ENCODE data around the gene RAVER2.

DNA sequence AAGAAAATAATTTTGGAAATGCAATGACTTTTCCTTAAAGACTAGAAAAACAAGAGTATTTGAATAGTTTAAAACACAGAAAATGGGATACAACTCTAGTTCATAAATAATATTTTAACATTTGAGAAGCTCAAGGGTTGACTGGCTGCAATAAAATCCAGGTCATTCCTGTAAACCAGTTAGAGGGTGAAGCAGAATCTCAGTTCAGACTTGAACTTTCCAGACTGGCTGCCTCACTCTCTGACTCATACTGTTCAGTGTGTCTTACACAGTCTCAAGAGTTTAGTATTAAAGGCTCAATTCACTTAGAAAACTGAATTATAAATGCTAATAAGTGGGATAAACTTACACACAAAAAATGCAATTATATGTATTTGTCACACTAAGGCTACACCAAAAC lies 89.9 kb downstream of the RAVER2 start:
- TF ChIP-seq CTCF (IDR thresholded peaks at IDR 0.05; ENCODE audit: insufficient read depth, low read length) (no peak), POLR2AphosphoS5 (IDR thresholded peaks at IDR 0.05; ENCODE audit: low read depth) (no peak), GABPA (IDR thresholded peaks at IDR 0.05; ENCODE audit: low read depth) (no peak), SPI1 (IDR thresholded peaks at IDR 0.05; ENCODE audit: borderline replicate concordance, low read depth) (no peak)
- TF ChIP-seq, protein P1, sequence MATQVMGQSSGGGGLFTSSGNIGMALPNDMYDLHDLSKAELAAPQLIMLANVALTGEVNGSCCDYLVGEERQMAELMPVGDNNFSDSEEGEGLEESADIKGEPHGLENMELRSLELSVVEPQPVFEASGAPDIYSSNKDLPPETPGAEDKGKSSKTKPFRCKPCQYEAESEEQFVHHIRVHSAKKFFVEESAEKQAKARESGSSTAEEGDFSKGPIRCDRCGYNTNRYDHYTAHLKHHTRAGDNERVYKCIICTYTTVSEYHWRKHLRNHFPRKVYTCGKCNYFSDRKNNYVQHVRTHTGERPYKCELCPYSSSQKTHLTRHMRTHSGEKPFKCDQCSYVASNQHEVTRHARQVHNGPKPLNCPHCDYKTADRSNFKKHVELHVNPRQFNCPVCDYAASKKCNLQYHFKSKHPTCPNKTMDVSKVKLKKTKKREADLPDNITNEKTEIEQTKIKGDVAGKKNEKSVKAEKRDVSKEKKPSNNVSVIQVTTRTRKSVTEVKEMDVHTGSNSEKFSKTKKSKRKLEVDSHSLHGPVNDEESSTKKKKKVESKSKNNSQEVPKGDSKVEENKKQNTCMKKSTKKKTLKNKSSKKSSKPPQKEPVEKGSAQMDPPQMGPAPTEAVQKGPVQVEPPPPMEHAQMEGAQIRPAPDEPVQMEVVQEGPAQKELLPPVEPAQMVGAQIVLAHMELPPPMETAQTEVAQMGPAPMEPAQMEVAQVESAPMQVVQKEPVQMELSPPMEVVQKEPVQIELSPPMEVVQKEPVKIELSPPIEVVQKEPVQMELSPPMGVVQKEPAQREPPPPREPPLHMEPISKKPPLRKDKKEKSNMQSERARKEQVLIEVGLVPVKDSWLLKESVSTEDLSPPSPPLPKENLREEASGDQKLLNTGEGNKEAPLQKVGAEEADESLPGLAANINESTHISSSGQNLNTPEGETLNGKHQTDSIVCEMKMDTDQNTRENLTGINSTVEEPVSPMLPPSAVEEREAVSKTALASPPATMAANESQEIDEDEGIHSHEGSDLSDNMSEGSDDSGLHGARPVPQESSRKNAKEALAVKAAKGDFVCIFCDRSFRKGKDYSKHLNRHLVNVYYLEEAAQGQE (IDR thresholded peaks at IDR 0.05; ENCODE audit: insufficient replicate concordance, low read depth), result no peak

Data from HL-60 (cell line).